DOHH2 (cell line): ENCODE data around the gene GIGYF1.

Source experiments
- H3F3A ChIP-seq: fragments of 200-600 bp; sonication (generic), shearing (Covaris generic); 2 replicates; pipeline ENCODE4 v1.6.0; 2016; ENCODE audit warnings: antibody characterized with exemption, mild to moderate bottlenecking; ENCODE audit not compliant: control insufficient read depth, insufficient read depth
- H3K27ac ChIP-seq: fragments of 200-600 bp; sonication (generic); 2 replicates; pipeline ENCODE4 v1.5.1; 2014; ENCODE audit warnings: low read depth, mild to moderate bottlenecking, low read length, moderate library complexity
- H3K27me3 ChIP-seq: fragments of 200-600 bp; sonication (generic); 2 replicates; pipeline ENCODE4 v1.6.1; 2014; ENCODE audit warnings: mild to moderate bottlenecking, low read length, mixed read lengths; ENCODE audit not compliant: control insufficient read depth
- H3K36me3 ChIP-seq: fragments of 200-600 bp; sonication (generic); 2 replicates; pipeline ENCODE4 v1.6.1; 2014; ENCODE audit warnings: mild to moderate bottlenecking, low read length, moderate library complexity, mixed read lengths; ENCODE audit not compliant: control insufficient read depth
- H3K4me1 ChIP-seq: fragments of 200-600 bp; sonication (generic); 2 replicates; pipeline ENCODE4 v1.6.1; 2014; ENCODE audit warnings: mild to moderate bottlenecking, low read length, mixed read lengths; ENCODE audit not compliant: control insufficient read depth
- H3K4me2 ChIP-seq: fragments of 200-600 bp; sonication (generic); 2 replicates; pipeline ENCODE4 v1.6.0; 2014; ENCODE audit warnings: mild to moderate bottlenecking, low read length, moderate library complexity
- H3K4me3 ChIP-seq: fragments of 200-600 bp; sonication (generic); 2 replicates; pipeline ENCODE4 v1.5.1; 2014; ENCODE audit warnings: mild to moderate bottlenecking, low read length, mixed read lengths
- H3K79me2 ChIP-seq: fragments of 200-600 bp; sonication (generic); 2 replicates; pipeline ENCODE4 v1.6.1; 2014; ENCODE audit warnings: mild to moderate bottlenecking, low read length, mixed read lengths; ENCODE audit not compliant: control insufficient read depth
- H3K9me2 ChIP-seq: fragments of 200-600 bp; sonication (generic); replicated peaks from 2 replicates; pipeline ENCODE4 v1.6.1; 2014; ENCODE audit warnings: mild to moderate bottlenecking, low read length, mixed read lengths; ENCODE audit not compliant: control insufficient read depth
- H3K9me3 ChIP-seq: fragments of 200-600 bp; sonication (generic); 2 replicates; pipeline ENCODE4 v1.6.1; 2014; ENCODE audit warnings: antibody characterized with exemption, low read length, mixed read lengths; ENCODE audit not compliant: control insufficient read depth, insufficient read depth
- H4K20me1 ChIP-seq: fragments of 200-600 bp; sonication (generic); 2 replicates; pipeline ENCODE4 v1.6.0; 2014; ENCODE audit warnings: low read depth, mild to moderate bottlenecking, antibody characterized with exemption, low read length, moderate library complexity; ENCODE audit not compliant: control insufficient read depth, insufficient read depth
- EZH2phosphoT487 ChIP-seq: fragments of 200-600 bp; sonication (generic); IDR thresholded peaks from 2 replicates; pipeline ENCODE4 v1.6.1; 2017; ENCODE audit warnings: borderline replicate concordance, mild to moderate bottlenecking, antibody characterized with exemption, low read length, moderate library complexity, mixed read lengths
- TF ChIP-seq, protein P1 (sequence below): fragments of 200-600 bp; sonication (generic); IDR thresholded peaks from one replicate; pipeline ENCODE4 v1.5.1; 2014; ENCODE audit warnings: antibody characterized with exemption, mild to moderate bottlenecking, low read depth, low read length; ENCODE audit not compliant: poor library complexity, severe bottlenecking

The GIGYF1 gene

DNA sequence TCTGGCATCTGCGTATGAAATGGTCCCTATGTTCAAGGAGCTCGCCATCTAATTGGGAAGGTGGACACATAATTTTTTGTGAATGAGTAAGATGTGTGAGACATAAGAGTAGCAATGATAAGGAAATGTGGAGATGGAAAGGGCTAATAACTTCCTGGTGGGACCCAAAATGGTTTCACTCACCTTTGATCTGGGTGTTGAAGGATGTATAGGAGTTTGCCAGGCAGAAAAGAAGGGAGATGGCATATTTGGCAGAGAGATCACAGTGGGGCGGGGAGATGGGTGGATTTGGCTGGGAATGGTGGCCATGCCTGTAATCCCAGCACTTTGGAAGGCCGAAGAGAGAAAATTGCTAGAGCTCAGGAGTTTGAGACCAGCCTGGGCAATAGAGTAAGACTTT lies 16.4 kb upstream of the GIGYF1 start:
- peaks cover 13% of the 10 kb centered on the region for H3K4me1 ChIP-seq
- H3K36me3 ChIP-seq = peaks cover 29% of the 10 kb centered on the region
- TF ChIP-seq, protein P1, sequence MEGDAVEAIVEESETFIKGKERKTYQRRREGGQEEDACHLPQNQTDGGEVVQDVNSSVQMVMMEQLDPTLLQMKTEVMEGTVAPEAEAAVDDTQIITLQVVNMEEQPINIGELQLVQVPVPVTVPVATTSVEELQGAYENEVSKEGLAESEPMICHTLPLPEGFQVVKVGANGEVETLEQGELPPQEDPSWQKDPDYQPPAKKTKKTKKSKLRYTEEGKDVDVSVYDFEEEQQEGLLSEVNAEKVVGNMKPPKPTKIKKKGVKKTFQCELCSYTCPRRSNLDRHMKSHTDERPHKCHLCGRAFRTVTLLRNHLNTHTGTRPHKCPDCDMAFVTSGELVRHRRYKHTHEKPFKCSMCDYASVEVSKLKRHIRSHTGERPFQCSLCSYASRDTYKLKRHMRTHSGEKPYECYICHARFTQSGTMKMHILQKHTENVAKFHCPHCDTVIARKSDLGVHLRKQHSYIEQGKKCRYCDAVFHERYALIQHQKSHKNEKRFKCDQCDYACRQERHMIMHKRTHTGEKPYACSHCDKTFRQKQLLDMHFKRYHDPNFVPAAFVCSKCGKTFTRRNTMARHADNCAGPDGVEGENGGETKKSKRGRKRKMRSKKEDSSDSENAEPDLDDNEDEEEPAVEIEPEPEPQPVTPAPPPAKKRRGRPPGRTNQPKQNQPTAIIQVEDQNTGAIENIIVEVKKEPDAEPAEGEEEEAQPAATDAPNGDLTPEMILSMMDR = no peak
- no peak for TF ChIP-seq EZH2phosphoT487
- no peaks in the 10 kb centered on the region for H3K27me3 ChIP-seq
- peaks cover 26% of the 10 kb centered on the region for H3K79me2 ChIP-seq
- H4K20me1 ChIP-seq = peaks cover 7% of the 10 kb centered on the region
- H3K4me2 ChIP-seq = no peak overlapping the region
- no peaks in the 10 kb centered on the region for H3K9me2 ChIP-seq
- no peaks in the 10 kb centered on the region for H3F3A ChIP-seq
- no peak overlapping the region for H3K27ac ChIP-seq
- H3K9me3 ChIP-seq = no peaks in the 10 kb centered on the region
- no peak overlapping the region for H3K4me3 ChIP-seq

DNA sequence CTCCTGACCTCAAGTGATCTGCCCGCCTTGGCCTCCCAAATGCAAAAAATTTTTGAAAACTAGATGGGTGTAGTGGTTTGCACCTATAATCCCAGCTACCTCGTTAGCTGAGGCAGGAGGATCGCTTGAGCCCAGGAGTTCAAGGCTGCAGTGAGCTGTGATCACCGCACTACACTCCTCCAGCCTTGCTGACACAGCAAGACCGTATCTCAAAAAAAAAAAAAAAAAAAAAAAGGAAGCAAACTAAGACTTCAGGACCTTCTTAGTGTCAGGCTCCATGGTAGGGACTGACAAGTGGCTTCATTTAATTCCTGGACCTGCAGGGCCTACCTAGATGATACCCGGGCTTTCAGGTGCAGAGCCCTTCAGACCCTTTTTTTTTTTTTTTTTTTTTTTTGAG lies 14.3 kb upstream of the GIGYF1 start:
- H3K4me2 ChIP-seq = no peak overlapping the region
- no peaks in the 10 kb centered on the region for H3F3A ChIP-seq
- no peaks in the 10 kb centered on the region for H3K9me3 ChIP-seq
- no peak overlapping the region for H3K27ac ChIP-seq
- peaks cover 7% of the 10 kb centered on the region for H4K20me1 ChIP-seq
- H3K9me2 ChIP-seq = no peaks in the 10 kb centered on the region
- TF ChIP-seq, protein P1 = no peak
- no peak for TF ChIP-seq EZH2phosphoT487
- no peak overlapping the region for H3K4me3 ChIP-seq
- peaks cover 18% of the 10 kb centered on the region for H3K4me1 ChIP-seq
- peaks cover 29% of the 10 kb centered on the region for H3K36me3 ChIP-seq
- H3K79me2 ChIP-seq = peaks cover 26% of the 10 kb centered on the region
- no peaks in the 10 kb centered on the region; the same call in 1 of the 2 replicates for H3K27me3 ChIP-seq

DNA sequence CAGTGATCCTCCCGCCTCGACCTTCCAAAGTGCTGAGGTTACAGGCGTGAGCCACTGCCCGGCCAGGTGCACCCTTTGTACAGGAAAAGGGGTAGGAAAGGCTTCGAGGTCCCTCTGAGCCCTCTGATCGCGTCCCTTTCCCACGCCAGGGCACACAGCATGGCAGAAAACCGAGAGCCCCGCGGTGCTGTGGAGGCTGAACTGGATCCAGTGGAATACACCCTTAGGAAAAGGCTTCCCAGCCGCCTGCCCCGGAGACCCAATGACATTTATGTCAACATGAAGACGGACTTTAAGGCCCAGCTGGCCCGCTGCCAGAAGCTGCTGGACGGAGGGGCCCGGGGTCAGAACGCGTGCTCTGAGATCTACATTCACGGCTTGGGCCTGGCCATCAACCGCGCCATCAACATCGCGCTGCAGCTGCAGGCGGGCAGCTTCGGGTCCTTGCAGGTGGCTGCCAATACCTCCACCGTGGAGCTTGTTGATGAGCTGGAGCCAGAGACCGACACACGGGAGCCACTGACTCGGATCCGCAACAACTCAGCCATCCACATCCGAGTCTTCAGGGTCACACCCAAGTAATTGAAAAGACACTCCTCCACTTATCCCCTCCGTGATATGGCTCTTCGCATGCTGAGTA lies 12.7 kb upstream of the GIGYF1 start:
- Histone ChIP-seq H3K9me2 (no peaks in the 10 kb centered on the region), H3K27me3 (peaks cover 11% of the 10 kb centered on the region; the same call in 1 of the 2 replicates), H3K4me1 (peaks cover 18% of the 10 kb centered on the region), H3K9me3 (no peaks in the 10 kb centered on the region), H3K4me2 (peak overlapping the region; percentile 88), H3K4me3 (peak overlapping the region; percentile 90), H3K36me3 (peaks cover 29% of the 10 kb centered on the region), H3F3A (no peaks in the 10 kb centered on the region), H3K79me2 (peaks cover 26% of the 10 kb centered on the region), H3K27ac (peak overlapping the region; percentile 69; the same call in 1 of the 2 replicates), H4K20me1 (peaks cover 7% of the 10 kb centered on the region)
- no peak for TF ChIP-seq EZH2phosphoT487
- TF ChIP-seq, protein P1 = no peak
